Stimulated activated CD4-positive, alpha-beta T cell treated with anti-CD3 and anti-CD28 coated beads, Interleukin-2, amount 100 ng/mL, for 48 hours (primary cell): Measurements from ENCODE around the gene FETUB.

ENCODE experiments used
- DNase-seq, 2 donors: peaks; one replicate each; pipeline ENCODE4 v3.0.0-alpha.2; 2020

FETUB gene

GRCh38 chr3:186639778-186640472 is at the start of gene FETUB:
Gene FETUB, plus strand, starts transcription at chr3:186640399. Its CDS starts 62 bp downstream, at chr3:186640461.
- DNase-seq: no peak

GRCh38 chr3:186590580-186591295 is 49.5 kb upstream of the FETUB start:
- no peak for DNase-seq

- DNase-seq: no peak
These were observed 47.5 kb upstream of the FETUB start for GRCh38 chr3:186592682-186593081.

- no peak for DNase-seq
These were observed 46.3 kb upstream of the FETUB start for GRCh38 chr3:186593862-186594261.

GRCh38 chr3:186594591-186595113 is 45.5 kb upstream of the FETUB start:
- DNase-seq: no peak

- DNase-seq: no peak
These were observed 43.5 kb upstream of the FETUB start for GRCh38 chr3:186596568-186597287.

- no peak for DNase-seq
These were observed 42.0 kb upstream of the FETUB start for GRCh38 chr3:186598108-186598784.

- no peak for DNase-seq
These were observed 41.4 kb upstream of the FETUB start for GRCh38 chr3:186598794-186599141.

GRCh38 chr3:186599142-186599784 is 40.9 kb upstream of the FETUB start:
- no peak for DNase-seq

- DNase-seq: no peak
These were observed 40.4 kb upstream of the FETUB start for GRCh38 chr3:186599785-186600166.

- no peak for DNase-seq
These were observed 39.3 kb upstream of the FETUB start for GRCh38 chr3:186600896-186601295.

- DNase-seq: no peak
These were observed 37.0 kb upstream of the FETUB start for GRCh38 chr3:186603159-186603558.

GRCh38 chr3:186605078-186605477 is 35.1 kb upstream of the FETUB start:
- no peak for DNase-seq

GRCh38 chr3:186605561-186606545 is 34.3 kb upstream of the FETUB start:
- no peak for DNase-seq

- DNase-seq: no peak
These were observed 31.5 kb upstream of the FETUB start for GRCh38 chr3:186608624-186609215.

- DNase-seq: no peak
These were observed 30.8 kb upstream of the FETUB start for GRCh38 chr3:186609247-186609868.

- no peak for DNase-seq
These were observed 28.1 kb upstream of the FETUB start for GRCh38 chr3:186612065-186612464.

GRCh38 chr3:186612721-186613636 is 27.2 kb upstream of the FETUB start, which contains the start of gene AHSG:
Gene AHSG, plus strand, starts transcription at chr3:186613060. Its CDS starts 82 bp downstream, at chr3:186613142.
- no peak for DNase-seq

GRCh38 chr3:186613637-186614265 is 26.4 kb upstream of the FETUB start:
- DNase-seq: no peak
